Skeletal muscle cell (primary cell): ENCODE results near the gene LINGO1.

Experiments
- DNase-seq: peaks from one replicate; pipeline ENCODE4 v3.0.0-alpha.2; 2010; ENCODE audit warnings: low read depth
- H3K4me3 ChIP-seq: 2 replicates; pipeline ENCODE4 v1.5.1; 2011; ENCODE audit warnings: low read depth, mild to moderate bottlenecking, control low read depth, low read length, moderate library complexity

The LINGO1 gene

DNA sequence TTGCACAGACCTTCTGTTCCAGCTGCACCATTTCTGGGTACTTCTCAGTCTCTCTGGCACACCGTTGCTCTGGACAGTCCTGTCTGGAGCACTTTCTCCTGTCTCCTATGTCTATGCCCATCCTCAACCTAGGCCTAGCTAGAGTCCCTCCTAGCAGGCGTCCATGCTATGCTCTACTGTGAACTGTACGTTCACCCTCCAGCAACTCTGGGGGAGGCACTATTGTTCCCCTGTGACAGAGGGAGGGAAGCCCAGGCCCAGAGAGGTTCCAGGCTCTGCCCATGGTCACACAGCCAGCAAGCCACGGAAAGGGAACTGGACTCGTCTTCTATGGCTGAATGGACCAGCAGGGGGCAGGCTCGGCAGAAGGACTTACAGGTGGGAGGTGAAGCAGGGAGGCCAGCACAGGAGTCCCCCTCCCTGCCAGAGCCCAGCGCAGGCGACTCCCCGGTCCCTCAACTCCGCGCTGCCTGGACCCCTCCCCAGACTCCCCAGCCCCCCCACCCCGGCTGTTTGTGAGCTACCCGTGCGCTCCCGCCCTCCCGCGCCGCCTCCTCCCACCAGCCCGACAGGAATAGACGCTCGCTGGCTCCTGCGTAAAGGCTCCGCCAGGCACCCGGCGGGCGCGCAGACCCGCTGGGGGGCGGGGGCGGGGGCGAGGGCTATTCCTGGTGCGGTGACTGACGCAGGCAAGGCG is 1.7 kb upstream of the LINGO1 start:
- no peak for DNase-seq
- H3K4me3 ChIP-seq, result no peak overlapping the region

DNA sequence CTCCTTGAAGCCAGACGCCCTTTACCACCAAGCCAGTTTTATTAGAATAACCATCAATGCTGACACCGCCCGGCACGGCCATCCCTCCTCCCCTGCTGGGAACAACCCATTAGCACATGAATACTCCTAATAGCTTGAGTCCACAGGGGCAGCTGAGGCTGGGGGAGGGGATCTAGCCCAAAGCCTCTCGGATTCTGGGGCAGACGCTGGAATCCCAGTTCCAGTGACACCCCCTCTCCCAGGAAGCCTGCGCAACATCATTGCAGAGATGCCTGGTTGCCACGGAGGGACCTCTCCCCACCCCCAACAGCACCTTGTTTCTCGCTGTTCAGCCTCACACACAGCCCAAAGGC is 1.2 kb upstream of the LINGO1 start:
- DNase-seq, result no peak
- H3K4me3 ChIP-seq, result no peak overlapping the region

DNA sequence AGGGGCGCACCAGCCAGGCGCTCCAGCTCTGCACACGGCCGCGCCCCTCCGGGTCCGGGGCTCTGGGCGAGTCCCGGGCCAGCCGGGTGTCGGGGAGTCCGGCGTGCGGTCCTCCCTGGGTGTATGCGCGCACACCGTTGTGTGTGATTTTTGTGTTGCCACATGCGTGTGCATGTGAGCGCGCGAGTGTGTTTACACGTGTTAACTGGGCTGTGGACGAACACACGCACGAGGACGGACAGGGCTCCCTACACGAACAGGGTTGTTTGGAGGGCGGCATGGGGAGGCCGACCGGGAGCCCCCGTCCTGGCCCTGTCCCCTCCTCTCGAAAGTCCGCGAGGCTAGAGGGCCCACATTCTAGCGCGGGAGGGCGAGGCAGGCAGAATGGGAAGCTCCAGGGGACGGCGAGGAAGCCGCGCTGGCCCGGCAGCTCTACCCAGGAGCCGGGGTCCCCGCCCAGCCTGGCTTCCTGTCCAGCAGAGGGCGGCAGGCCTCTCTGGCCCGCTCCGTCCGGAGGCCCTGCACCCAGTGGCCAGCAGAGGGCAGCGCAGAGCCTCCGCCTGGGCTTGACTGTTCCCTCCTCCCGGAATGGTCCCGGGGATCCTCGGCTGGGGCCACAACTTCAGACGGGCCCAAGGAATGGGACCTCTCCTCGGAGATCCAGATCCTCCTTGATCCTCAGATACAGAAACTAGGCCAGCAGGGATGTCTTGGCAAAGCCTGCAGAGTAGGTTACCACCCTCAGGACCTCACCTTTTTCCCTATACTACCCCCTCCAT is 611 bp upstream of the LINGO1 start:
- peak overlapping the region; percentile 49 for H3K4me3 ChIP-seq
- peak; percentile 28 for DNase-seq

DNA sequence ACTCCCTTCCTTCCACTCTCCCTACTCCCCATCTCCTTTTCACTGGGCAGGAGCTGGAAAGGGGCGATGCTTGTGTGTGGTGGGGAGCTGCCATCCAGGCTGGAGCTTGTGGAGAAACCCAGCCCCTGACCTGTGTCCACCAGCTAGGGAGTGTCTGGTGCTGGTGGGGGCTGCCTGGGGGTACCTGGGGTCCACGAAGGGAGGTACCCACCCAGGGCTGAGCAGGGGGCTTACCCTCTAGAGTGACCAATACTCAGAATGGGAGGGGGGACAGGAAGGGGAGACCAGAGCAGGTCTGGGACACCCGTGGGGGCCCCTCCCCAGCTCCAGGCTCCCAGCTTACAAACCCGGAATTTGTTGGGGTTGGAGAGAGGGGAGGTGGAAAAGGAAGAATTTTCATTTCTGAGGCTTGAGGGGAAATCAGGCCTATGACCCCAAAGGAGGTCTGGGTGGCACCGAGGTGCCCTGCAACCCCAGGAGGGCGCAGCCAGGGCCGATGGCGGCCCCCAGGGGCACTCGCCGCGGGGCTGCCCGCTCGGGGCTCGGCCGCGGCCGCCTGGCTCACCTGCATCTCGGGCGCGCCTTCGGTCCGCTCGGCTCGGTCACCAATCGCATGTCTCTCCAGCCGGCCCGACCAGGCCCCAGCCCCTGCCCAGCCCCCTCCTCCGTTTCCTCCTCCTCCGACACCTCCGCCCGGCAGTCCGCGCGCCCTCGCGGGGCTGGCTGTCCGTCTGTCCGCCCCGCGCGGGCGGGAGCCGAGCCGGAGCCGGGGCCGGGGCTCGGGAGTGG is 773 bp downstream of the LINGO1 start:
- H3K4me3 ChIP-seq, result peak overlapping the region; percentile 20
- no peak for DNase-seq

DNA sequence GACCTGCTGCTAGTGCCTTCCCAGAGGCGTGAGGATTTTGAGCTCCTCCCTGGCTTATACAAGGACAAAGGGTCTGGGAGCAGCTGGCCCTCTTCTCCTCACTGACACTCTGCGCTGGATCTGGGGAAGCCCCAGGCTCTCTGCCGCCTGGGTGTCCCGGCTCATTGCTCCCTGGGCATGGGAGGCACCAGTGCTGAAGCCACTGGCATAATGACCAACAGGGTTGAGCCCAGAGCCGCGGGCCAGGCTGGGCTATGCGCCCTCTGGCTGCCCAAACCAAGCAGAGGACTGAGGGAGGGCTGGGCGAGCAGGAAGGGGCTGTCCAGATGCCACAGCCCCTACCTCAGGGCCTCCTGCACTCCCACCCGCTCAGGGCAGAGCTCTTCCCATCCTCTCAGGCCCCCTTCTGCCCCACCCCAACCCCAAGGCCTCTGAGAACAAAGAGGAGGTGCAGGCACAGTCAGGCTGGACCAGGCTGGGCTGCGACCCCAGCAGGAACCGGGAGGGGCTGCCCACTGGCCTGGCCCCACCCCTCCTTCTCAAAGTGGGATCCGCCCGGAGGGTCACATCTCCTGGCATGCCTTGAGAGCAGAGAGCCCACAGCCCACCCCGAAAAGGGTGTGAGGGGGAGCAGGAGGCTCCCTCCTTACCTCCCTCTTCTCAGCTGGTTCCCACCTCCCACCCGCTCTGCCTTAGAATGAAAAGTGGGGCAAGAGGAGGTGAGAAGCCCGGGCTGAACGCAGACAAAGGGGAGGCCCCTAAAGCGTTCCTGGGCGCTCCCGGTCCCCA is 1.6 kb downstream of the LINGO1 start:
- no peak for DNase-seq
- H3K4me3 ChIP-seq, result no peak overlapping the region

DNA sequence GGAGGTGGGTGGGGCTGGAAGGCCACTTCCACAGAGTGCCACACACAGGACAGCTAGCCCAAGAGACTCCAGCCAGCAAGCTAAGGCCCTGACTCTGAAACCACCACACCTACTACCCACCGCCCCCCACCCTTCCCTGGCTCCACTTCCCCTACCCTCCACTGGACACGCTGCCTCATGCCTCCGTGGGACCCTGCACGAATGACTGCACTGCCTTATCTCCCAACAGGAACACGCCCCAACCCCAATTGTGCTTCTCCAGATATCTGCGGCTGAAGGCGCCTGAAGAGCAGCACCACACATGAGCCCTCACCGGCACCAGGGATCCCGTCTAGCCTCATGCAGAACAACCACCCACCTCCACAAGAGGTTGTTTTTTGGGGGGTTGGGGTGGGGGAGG is 2.7 kb downstream of the LINGO1 start:
- no peak overlapping the region for H3K4me3 ChIP-seq
- no peak for DNase-seq

DNA sequence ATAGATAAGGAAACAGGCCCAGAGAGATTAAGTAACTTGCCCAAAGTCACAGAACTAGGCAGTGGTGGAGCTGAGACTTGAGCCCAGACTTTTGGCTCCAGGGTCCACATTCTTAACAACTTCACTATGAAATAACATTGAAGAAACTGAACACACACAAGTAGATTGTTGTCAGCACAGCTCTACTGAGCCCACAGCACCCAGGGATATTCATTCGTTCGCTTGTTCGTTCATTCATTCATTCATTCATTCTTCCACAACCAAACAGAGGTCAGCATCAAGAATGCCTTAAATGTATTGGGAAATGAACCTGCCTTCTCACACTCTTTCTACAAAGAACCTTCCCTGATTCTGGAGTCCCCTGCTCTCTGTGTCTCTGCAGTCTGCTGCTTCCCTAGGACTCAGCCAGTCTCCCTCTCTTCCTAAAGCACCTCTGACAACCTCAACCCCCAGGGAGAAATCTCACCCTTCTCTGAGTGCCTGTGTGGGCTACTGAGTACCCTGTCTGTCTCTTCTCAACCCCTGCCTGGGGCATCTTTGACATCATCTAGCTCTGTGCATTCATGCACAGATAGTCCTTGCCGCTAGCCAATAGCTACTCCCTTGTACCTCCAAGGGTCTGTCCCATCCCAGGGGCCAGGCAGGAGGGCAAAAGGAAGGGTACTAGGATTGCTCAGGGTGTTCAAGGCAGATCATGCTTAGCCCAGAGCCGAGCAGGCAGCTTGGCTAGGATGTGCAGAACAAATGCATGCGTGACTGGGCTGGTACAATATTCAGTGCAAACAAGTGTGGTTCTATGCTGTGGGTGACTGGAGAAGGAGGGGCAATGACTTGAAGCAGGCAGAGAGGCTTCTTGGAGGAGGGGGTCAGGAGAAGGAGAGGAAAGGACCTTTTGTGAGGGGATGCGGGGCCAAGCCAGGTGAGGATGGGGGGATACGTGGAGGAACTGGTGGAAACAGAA is 3.4 kb downstream of the LINGO1 start:
- DNase-seq, result no peak

DNA sequence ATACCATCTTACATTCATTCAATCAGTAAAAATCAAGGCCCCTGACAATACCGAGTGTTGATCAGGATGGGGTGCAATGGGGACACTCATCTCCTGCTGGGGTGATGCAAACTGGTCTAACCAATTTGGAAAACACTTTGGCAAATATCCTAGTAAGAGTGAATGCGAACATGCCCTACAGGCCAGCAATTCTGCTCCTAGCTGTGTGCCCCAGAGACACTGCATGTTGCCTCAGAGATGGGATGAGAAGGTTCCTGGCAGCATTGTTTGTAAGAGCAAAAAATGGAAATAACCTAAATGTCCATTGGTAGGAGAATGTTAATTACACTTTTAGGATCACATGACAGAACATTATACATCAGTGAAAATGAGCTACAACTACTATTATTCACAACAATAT is 4.7 kb downstream of the LINGO1 start:
- no peak overlapping the region for H3K4me3 ChIP-seq
- DNase-seq, result no peak

More for the DNA sequence above, 3.4 kb downstream of the LINGO1 start:
- H3K4me3 ChIP-seq, result no peak overlapping the region

DNA sequence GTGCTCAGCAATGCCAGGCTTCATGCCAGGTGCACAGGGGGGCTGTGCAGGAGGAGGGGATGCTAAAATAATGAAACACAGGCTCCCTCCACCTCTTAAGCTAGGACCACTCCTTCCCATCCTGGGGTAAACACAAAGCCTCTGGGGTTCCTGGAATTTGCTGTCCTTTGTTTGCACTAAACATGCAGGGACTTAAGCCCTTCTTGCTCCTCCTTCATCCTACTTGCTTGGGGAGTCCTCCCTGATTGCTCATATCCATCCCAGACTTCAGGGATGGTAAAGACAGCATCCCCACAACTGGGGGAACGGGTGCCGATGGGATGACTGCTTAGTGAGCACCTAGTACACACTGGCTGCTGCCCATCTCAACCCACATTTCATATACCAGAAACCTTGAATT is 5.1 kb downstream of the LINGO1 start:
- DNase-seq, result no peak
- no peak overlapping the region for H3K4me3 ChIP-seq

DNA sequence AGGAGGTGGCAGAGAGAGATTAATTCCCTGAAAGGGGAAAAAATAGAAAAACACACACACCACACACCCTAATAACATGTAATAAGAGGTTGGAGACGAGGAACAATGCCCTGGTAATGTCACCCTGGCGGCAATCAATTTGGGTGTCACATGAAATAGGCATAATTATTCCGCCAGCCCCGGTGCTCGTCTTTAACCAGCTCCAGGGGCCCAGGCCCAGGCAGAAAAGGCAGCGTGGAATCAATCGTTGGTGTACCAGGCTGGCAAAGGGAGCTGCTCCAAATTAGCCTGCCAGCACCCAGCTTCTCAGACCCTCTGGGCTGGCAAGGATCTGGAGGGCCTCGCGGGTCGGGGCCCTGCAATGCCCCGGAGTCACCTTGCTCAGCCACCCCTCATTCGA is 5.6 kb downstream of the LINGO1 start:
- no peak overlapping the region for H3K4me3 ChIP-seq
- no peak for DNase-seq

DNA sequence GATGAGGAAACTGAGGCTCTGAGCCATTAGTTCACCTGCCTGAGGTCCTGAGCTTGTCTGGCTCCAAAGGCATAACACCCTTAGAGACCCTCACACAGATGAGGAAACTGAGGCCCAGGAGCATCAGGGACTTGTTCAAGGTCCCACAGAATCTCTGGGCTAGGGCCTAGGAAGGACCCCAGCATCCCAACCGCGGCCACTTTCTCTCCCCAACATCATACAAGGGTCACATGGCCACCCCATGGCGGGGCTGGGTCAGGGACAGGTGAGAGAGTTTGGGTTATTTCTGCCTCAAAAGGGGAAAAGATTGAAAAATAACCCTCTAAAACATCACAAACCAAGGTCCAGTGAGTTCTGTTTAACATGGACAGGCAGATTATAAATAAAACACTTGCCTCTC is 6.7 kb downstream of the LINGO1 start:
- DNase-seq, result no peak

DNA sequence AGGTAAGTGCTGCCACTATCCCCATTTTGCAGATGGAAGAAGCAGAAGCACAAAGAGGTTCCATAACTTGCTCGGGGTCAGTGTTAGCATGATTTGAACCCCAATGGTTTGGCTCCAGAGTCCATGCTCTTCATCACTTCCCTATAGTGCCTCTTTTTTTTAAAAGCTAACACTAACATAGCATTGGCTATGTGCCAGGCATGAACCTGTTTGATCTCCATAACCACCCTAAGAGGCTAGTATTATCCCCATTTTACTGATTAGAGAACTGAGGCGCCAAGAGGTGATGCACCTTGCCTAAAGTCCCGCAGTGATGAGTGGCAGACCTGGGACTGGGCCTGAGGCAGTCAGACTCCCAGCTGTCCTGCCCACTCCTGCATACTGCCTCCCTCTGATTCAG is 7.3 kb downstream of the LINGO1 start:
- H3K4me3 ChIP-seq, result no peak overlapping the region
- DNase-seq, result no peak

More for the DNA sequence above, 6.7 kb downstream of the LINGO1 start:
- H3K4me3 ChIP-seq, result no peak overlapping the region

DNA sequence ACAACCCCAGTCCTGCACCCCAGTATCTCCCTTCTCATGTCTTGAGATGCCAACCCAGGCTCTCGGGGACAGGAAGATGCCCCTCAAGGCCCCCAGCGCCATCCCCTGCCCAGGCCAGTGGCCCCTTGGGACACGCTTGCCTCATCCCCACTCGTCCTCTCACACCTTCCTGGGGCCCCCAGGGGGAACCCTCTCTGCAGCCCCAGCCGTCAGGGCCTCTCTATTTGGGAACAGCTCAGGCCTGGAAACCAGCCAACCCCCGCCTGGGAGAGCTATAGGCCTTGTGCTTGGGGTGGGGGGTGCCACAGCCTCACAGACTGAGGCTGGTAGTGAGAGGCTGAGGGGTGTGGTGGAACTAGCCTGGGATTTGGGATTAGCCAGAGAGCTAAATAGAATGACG is 7.8 kb downstream of the LINGO1 start:
- no peak for DNase-seq

DNA sequence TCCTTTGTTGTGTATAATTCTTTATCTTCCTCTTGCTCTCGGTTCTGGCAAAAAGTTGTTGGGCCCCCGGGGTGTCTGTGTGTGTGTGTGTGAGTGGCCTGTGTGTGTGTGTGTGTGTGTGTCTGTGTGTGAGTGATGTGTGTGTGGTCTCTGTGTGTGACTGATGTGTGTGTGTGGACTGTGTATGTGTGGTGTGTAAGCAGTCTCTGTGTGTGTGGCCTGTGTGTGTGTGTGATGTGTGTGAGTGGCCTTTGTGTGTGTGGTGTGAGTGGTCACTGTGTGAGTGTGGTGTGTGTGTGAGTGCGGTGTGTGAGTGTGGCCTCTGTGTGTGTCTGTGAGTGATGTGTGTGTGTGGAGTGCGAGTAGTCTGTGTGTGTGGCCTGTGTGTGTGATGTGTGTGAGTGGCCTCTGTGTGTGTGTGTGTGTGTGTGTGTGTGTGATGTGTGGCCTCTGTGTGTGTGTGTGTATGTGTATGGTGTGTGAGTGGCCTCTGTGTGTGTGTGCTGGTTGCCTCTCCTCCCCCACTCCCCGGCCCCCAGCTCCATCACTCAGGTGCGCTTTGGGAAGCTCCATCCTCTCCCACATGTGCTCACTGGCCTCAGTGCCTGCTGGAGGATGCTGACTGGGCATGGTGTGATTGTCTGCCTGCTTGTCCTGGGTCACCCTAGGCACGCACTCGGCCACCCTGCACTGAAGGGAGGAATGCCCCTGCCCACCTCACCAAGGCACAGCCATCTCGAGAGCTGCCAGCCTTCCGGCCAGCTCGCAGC is 8.8 kb downstream of the LINGO1 start:
- no peak overlapping the region for H3K4me3 ChIP-seq
- no peak for DNase-seq

More for the DNA sequence above, 7.8 kb downstream of the LINGO1 start:
- H3K4me3 ChIP-seq, result no peak overlapping the region

DNA sequence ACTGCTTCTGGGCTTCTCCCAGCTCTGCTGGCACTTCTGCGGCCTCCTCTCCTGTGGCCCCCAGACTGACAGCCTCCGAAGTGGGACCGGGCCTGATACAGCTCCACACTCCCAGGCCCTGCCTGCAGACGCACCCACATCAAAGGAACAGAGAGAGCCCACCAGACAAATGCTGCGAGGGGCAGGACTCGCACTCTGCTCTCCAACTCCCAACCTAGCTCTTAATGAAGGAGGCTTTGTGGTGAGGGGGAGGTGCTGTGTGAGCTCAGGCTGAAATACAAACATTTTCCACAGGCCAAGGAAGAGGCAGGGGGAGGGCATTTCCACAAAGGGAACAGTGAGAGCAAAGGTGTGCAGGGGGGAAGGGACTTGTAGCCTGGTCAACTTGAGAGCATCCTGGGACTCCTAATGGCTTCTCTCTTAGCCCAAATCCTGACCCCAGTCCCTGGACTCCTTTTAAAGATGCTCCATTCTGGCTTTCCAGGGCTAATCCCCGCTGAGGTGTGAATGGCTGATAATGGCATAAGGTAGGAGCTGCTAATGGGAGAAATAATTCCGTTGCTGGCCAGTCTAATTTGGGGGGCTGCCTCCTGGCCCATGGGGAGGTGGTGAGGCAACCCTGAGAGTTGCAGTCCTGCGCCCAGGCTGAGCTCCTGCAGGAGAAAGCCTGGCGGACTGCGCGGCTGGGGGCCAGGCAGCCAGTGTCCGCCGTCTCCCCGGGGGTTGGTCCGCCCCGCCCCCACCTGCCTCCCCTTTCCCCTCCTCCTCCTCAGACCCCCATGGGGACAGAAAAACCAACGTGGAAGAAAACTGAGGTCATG is 9.6 kb downstream of the LINGO1 start:
- no peak for DNase-seq
- H3K4me3 ChIP-seq, result no peak overlapping the region

DNA sequence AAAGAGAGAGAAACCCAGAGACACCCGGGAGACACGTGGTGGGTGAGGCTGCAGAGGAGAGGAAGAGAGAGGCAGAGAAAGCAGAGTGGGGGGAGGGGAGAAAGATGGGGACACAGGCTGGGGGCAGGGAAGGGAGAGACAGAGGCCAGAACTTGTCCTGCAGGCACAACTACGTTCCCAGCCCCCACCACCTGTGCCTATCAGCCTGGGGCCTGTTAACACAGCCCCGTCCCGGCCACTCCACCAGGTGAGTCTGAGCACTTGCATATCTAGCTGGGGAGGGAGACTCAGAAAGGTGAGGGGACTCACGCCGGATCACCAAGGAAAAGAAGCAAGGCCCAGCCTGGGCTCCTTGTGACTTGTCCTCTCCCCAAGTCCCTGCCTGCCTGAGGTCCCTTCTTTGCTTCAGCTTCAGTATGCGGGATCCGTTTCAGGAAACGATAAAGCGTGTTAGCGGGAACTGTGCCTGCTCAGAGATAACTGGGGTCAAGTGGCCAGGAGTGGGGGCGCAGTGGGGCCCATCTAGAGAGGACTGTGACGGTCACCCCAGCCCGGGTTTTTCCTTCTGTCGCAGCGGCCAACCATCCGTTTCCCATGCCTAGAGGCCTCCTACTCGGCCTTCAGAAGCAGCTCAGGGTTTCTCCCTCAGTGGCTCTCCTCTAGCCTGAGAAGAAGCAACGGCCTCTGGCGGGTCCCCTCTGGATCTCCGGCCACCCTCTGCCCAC is 10.3 kb downstream of the LINGO1 start:
- no peak for DNase-seq

DNA sequence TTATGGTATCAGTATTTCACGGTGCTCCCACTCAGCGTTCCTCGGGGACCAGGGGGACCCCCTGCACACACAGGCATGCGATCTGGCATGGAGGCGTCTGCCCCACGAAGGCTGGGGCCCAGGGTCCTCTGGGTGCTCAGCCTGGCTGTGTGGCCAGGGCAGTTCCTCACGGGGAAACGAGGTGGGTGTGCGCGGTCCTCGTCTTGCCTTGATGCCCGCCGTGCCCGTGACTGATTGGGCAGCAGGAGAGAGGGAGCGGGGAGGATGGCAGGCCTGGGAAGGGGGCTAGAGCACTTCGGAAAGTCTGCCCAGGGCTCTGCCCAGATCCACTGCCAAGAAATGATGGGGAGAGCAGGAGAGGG is 10.9 kb downstream of the LINGO1 start:
- H3K4me3 ChIP-seq, result no peak overlapping the region
- DNase-seq, result no peak

More for the DNA sequence above, 10.3 kb downstream of the LINGO1 start:
- no peak overlapping the region for H3K4me3 ChIP-seq
